Fibroblast of mammary gland (primary cell): ENCODE measurements around the gene NFS1.

Experiments used
- DNase-seq: peaks from one replicate; pipeline ENCODE4 v3.0.0-alpha.2; 2010; ENCODE audit warnings: low read depth
- H3K4me3 ChIP-seq: 2 replicates; pipeline ENCODE4 v1.5.1; 2011; ENCODE audit warnings: low read depth, mild to moderate bottlenecking, low read length, moderate library complexity; ENCODE audit not compliant: control insufficient read depth
- CTCF ChIP-seq: conservative IDR thresholded peaks from 2 replicates; pipeline ENCODE4 v1.5.1; 2011; ENCODE audit warnings: low read depth, low read length, inconsistent platforms; ENCODE audit not compliant: control insufficient read depth, insufficient read depth

NFS1 gene

GRCh38 chr20:35635652-35636051, 63.5 kb downstream of the NFS1 start:
- H3K4me3 ChIP-seq, result no peak overlapping the region
- DNase-seq, result no peak
- TF ChIP-seq CTCF, result no peak

DNA sequence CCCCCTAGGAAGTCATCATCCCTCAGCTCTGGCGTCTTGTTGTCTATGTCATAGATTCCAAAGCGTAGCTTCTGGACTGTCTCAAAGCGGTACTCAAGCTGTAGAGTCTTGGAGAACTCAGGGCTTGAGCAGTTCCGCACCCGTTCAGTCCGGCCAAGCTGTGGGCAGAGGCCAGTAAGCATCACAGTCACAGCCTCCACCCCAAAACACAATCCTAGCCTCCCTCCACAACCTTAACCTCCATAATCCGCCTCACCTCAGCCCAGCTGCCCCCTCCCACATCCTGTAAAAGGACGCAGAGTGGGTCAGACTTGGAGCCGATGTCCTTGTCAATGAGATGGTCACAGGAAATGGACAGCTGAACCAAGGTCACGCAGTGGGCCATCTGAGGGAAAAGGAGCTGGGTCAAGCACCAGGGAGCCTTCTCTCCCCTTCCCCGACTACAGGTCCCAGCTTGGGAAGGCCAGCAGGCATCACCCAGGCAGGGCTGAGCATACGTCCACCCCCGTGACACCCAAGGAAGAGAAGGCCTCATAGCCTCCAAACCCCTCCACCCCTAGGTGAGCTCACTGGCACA, 66.5 kb downstream of the NFS1 start:
- no peak overlapping the region for H3K4me3 ChIP-seq
- no peak for DNase-seq
- no peak for TF ChIP-seq CTCF

DNA sequence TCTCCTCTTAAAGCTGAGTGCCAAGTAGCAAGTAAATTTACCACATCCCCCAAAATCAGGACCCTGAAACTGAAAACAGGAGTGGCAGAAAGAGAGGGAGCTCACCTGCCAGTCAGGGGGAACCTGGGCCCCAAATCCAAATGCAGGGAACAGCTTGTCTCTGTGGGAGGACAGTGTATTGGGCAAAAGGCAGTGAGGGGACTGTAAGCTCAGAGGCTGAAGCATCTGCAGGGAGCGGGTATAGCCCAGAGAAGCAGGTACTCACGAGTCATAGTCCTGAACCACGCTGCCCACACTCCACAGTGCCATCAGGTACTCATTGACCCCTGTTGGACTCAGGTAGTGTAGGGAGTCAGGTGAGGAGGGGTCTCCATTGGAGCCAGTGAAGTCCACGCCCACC, 68.5 kb downstream of the NFS1 start:
- TF ChIP-seq CTCF, result no peak
- no peak overlapping the region for H3K4me3 ChIP-seq
- no peak for DNase-seq

GRCh38 chr20:35629427-35630145, 69.6 kb downstream of the NFS1 start:
- no peak for DNase-seq
- no peak overlapping the region for H3K4me3 ChIP-seq
- TF ChIP-seq CTCF, result no peak

- DNase-seq, result no peak
- no peak overlapping the region for H3K4me3 ChIP-seq
- no peak for TF ChIP-seq CTCF
Observed at GRCh38 chr20:35627121-35627520, 72.0 kb downstream of the NFS1 start.

GRCh38 chr20:35626386-35627001, 72.7 kb downstream of the NFS1 start:
- H3K4me3 ChIP-seq, result no peak overlapping the region
- no peak for DNase-seq
- no peak for TF ChIP-seq CTCF
